HepG2 (cell line): ENCODE results near the gene QRICH2. TPM values are rescaled to one million over a fixed set of nuclear protein-coding genes. Genes with fewer than 3 reads are reported as not detected.
A peak's percentile ranks its signal among the peaks of the same experiment; 100 is the strongest.
"Not testable (repeated sequence)": the region's sequence is repeated elsewhere in the genome, so short reads cannot be mapped to it uniquely, and the experiment has no call there.

Source experiments
- ATAC-seq: fragments of 200-7000 bp; cut with Tn5 transposase; 3 replicates; pipeline ENCODE4 v1.9.1; 2020; ENCODE audit warnings: mild to moderate bottlenecking, moderate library complexity
- BruUV-seq: library from RNA; stranded (reverse); fragments of 400-500 nt; replicated peaks from 2 replicates; lab custom pipeline; 2021; lab: Mats Ljungman, UMichigan
- CTCF ChIA-PET: fragments of 300-600 bp; formaldehyde crosslinking; extraction: SDS; loops from one replicate; lab custom pipeline; 2021; ENCODE audit warnings: low total read pairs, inconsistent platforms, low intra/inter-chr PET ratio; lab: Yijun Ruan, JAX
- POLR2A ChIA-PET: fragments of 350-600 bp; sonication (Branson Sonifier 250); formaldehyde crosslinking; loops from one replicate; lab custom pipeline; 2020; ENCODE audit warnings: antibody characterized with exemption, inconsistent platforms; lab: Yijun Ruan, JAX
- DNase-seq: peaks from one replicate; pipeline ENCODE4 v3.0.0-alpha.2; 2015; ENCODE audit warnings: low spot score
- FAIRE-seq: peaks from 3 replicates; lab custom pipeline; 2011; peaks lifted over from hg19 to GRCh38; lab: Jason Lieb, UNC
- H2AFZ ChIP-seq: one replicate; pipeline ENCODE4 v1.6.1; 2011; ENCODE audit warnings: low read length, inconsistent platforms
- H3K27ac ChIP-seq: fragments of 300-600 bp; 3 replicates; pipeline ENCODE4 v1.8.0; 2011; ENCODE audit warnings: mixed run types, mild to moderate bottlenecking, mixed read lengths, low read length, inconsistent platforms; ENCODE audit not compliant: insufficient read depth; ENCODE audit errors: extremely low read length
- H3K27me3 ChIP-seq, 2 experiments: fragments of 200-600 bp in 1 of 2; 2 replicates in 1 of 2; 3 replicates in 1 of 2; pipeline versions ENCODE4 v1.6.0 to v1.8.0; 2011; ENCODE audit warnings: low read length in 2 of 2, mild to moderate bottlenecking in 2 of 2, moderate library complexity in 2 of 2, inconsistent platforms in 1 of 2; ENCODE audit not compliant: insufficient read depth in 2 of 2, control insufficient read depth in 1 of 2
- H3K36me3 ChIP-seq, 2 experiments: fragments of 200-600 bp in 1 of 2; replicated peaks in 1 of 2; 2 replicates in 1 of 2; 3 replicates in 1 of 2; pipeline versions ENCODE4 v1.5.1 to v1.8.0; 2011; ENCODE audit warnings: low read length in 2 of 2, inconsistent platforms in 1 of 2; ENCODE audit not compliant: insufficient read depth in 2 of 2, control insufficient read depth in 1 of 2
- H3K4me1 ChIP-seq: 2 replicates; pipeline ENCODE4 v1.5.1; 2012; ENCODE audit warnings: low read length, inconsistent platforms; ENCODE audit not compliant: insufficient read depth
- H3K4me2 ChIP-seq: 2 replicates; pipeline ENCODE4 v1.6.0; 2011; ENCODE audit warnings: low read depth, low read length, inconsistent platforms
- H3K4me3 ChIP-seq, 3 experiments: fragments of 200-600 bp in 1 of 3; sonication (generic), shearing (Covaris generic) in 1 of 3; replicated peaks in 1 of 3; 2 replicates each; pipeline ENCODE4 v1.5.1; 2011 to 2016; ENCODE audit warnings: low read length in 3 of 3, inconsistent platforms in 2 of 3, low read depth in 2 of 3, mild to moderate bottlenecking in 2 of 3, control low read depth in 1 of 3, mixed read lengths in 1 of 3; ENCODE audit not compliant: insufficient read depth in 1 of 3
- H3K79me2 ChIP-seq: one replicate; pipeline ENCODE4 v1.6.1; 2011; ENCODE audit warnings: low read length, inconsistent platforms; ENCODE audit not compliant: insufficient read depth
- H3K9ac ChIP-seq: 2 replicates; pipeline ENCODE4 v1.6.0; 2011; ENCODE audit warnings: mild to moderate bottlenecking, low read depth, low read length, inconsistent platforms; ENCODE audit not compliant: insufficient read depth
- H3K9me3 ChIP-seq: 2 replicates; pipeline ENCODE4 v1.5.1; 2012; ENCODE audit warnings: mild to moderate bottlenecking, low read length
- H4K20me1 ChIP-seq: 2 replicates; pipeline ENCODE4 v1.6.0; 2011; ENCODE audit warnings: inconsistent platforms, mild to moderate bottlenecking, low read length, moderate library complexity; ENCODE audit not compliant: insufficient read depth
- NFYB ChIP-seq: sonication (generic); formaldehyde crosslinking; IDR thresholded peaks from 2 replicates; pipeline ENCODE4 v1.4.0; 2020; ENCODE audit warnings: missing genetic modification reagents
- NFYC ChIP-seq: IDR thresholded peaks from 2 replicates; pipeline ENCODE4 v1.6.1; 2016; ENCODE audit warnings: missing genetic modification reagents, missing compliant biosample characterization
- POLR2A ChIP-seq, 2 experiments: IDR thresholded peaks; 2 replicates each; pipeline ENCODE4 v1.6.1; 2011; ENCODE audit warnings: low read depth in 2 of 2, low read length in 2 of 2, mild to moderate bottlenecking in 1 of 2, moderate library complexity in 1 of 2; ENCODE audit not compliant: insufficient read depth in 1 of 2
- POLR2AphosphoS5 ChIP-seq: IDR thresholded peaks from 2 replicates; pipeline ENCODE4 v1.6.1; 2012; ENCODE audit warnings: low read depth, low read length
- ZC3H4 ChIP-seq: sonication (generic); formaldehyde crosslinking; IDR thresholded peaks from 2 replicates; pipeline ENCODE4 v1.4.0; 2020; ENCODE audit warnings: missing genetic modification reagents, borderline replicate concordance
- ZMYM4 ChIP-seq: sonication (generic); formaldehyde crosslinking; IDR thresholded peaks from 2 replicates; pipeline ENCODE4 v1.8.1; 2023; ENCODE audit warnings: mild to moderate bottlenecking, missing genetic modification reagents
- WGBS: methylation state at CpG from one replicate; pipeline ENCODE4 v1.1.6; 2017; ENCODE audit warnings: low lambda C conversion rate; 5-methylcytosine and 5-hydroxymethylcytosine counted together
- in situ Hi-C: cut with HindIII; loops from 2 replicates; pipeline ENCODE4 v1.10.0; 2017; ENCODE audit warnings: low pct_unique_long_range_greater_than_20kb; ENCODE audit not compliant: extremely low pct_ligation_motif_present
- intact Hi-C: fragments of 100-400 bp; cut with micrococcal nuclease; formaldehyde crosslinking; loops from one replicate; pipeline ENCODE4 v1.10.0; 2022; ENCODE audit not compliant: unreplicated experiment
- polyA plus RNA-seq, 8 experiments: library from polyadenylated mRNA; depleted of rRNA in 3 of 8; stranded (reverse) in 7 of 8; unstranded in 1 of 8; fragments of >200 nt; fragmentation: Illumina TruSeq in 4 of 8; extraction: Trizol in 4 of 8; gene quantifications; 2 replicates each; pipeline versions ENCODE4 v1.2.1 to v1.2.3, GENCODE V29; 2011 to 2016; ENCODE audit warnings: low read depth in 4 of 8, missing spikeins in 1 of 8, mixed read lengths in 1 of 8; ENCODE audit not compliant: insufficient read depth in 1 of 8
- total RNA-seq, 5 experiments: library from RNA; depleted of rRNA; stranded (reverse); fragments of >200 nt; fragmentation: Illumina TruSeq; extraction: Trizol; gene quantifications; 2 replicates each; pipeline ENCODE4 v1.2.3, GENCODE V29; 2016; ENCODE audit warnings: low read depth in 1 of 5
- TF ChIP-seq, protein P1 (sequence below): sonication (generic); formaldehyde crosslinking; IDR thresholded peaks from 2 replicates; pipeline ENCODE4 v1.4.0; 2020; ENCODE audit warnings: missing genetic modification reagents
- TF ChIP-seq, protein P2 (sequence below): IDR thresholded peaks from 2 replicates; pipeline ENCODE4 v1.6.1; 2016; ENCODE audit warnings: missing genetic modification reagents, missing compliant biosample characterization

QRICH2 gene
- total and polyA plus RNA-seq, 2 of the 13 experiments (the other 11 are each of a cell fraction or from before 2014, with no cell fraction given) = 3.7 to 5.7 TPM

DNA sequence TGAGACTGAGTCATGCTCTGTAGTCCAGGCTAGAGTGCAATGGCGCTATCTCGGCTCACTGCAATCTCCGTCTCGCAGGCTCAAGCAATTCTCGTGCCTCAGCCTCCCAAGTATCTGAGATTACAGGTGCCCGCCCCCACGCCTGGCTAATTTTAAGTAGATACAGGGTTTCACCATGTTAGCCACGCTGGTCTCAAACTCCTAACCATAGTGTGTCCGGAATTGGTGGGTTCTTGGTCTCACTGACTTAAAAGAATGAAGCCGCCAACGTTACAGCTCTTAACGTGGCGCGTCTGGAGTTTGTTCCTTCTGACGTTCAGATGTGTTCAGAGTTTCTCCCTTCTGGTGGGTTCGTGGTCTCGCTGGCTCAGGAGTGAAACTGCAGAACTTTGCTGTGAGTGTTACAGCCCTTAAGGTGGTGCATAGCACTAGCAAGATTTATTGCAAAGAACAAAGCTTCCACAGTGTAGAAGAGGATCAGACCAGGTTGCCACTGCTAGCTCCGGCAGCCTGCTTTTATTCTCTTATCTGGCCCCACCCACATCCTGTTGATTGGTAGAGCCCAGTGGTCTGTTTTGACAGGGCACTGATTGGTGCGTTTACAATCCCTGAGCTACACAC, 51.5 kb downstream of the QRICH2 start:
- H2AFZ ChIP-seq, in situ Hi-C loops, H3K79me2 ChIP-seq, H3K9ac ChIP-seq, H3K27me3 ChIP-seq, DNase-seq, H3K36me3 ChIP-seq, CTCF ChIA-PET, FAIRE-seq, H4K20me1 ChIP-seq, H3K9me3 ChIP-seq, intact Hi-C loops, ATAC-seq, H3K4me3 ChIP-seq, H3K4me2 ChIP-seq, H3K27ac ChIP-seq: not testable (repeated sequence)
- TF ChIP-seq ZMYM4 (CRISPR knock-in tag) (0 out of 2 replicates have a peak, but pooled peaks have one; percentile 50), POLR2A (IDR thresholded peaks at IDR 0.05; ENCODE audit: insufficient read depth in 1 of 2, low read depth in 2 of 2, low read length in 2 of 2) (peak in 1 of 2 experiments; percentile 72; a peak in 1 of 4 replicates), NFYB (CRISPR knock-in tag) (peak; percentile 77), ZC3H4 (CRISPR knock-in tag) (peak; percentile 58; the same call in 1 of the 2 replicates), POLR2AphosphoS5 (0 out of 2 replicates have a peak, but pooled peaks have one; percentile 37), NFYC (CRISPR knock-in tag) (peak; percentile 81)
- TF ChIP-seq, protein P1, sequence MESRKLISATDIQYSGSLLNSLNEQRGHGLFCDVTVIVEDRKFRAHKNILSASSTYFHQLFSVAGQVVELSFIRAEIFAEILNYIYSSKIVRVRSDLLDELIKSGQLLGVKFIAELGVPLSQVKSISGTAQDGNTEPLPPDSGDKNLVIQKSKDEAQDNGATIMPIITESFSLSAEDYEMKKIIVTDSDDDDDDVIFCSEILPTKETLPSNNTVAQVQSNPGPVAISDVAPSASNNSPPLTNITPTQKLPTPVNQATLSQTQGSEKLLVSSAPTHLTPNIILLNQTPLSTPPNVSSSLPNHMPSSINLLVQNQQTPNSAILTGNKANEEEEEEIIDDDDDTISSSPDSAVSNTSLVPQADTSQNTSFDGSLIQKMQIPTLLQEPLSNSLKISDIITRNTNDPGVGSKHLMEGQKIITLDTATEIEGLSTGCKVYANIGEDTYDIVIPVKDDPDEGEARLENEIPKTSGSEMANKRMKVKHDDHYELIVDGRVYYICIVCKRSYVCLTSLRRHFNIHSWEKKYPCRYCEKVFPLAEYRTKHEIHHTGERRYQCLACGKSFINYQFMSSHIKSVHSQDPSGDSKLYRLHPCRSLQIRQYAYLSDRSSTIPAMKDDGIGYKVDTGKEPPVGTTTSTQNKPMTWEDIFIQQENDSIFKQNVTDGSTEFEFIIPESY (CRISPR knock-in tag) = 0 out of 2 replicates have a peak, but pooled peaks have one; percentile 37
- TF ChIP-seq, protein P2, sequence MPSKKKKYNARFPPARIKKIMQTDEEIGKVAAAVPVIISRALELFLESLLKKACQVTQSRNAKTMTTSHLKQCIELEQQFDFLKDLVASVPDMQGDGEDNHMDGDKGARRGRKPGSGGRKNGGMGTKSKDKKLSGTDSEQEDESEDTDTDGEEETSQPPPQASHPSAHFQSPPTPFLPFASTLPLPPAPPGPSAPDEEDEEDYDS = peak; percentile 65; the same call in 1 of the 2 replicates
- 86% methylated on average over 19 of the region's 19 CpGs for WGBS
- POLR2A ChIA-PET = interaction anchor here (0.8 to 1.4 kb wide), 4 partner anchors 8 to 19 kb away, joined by 3 to 8 read pairs (median 3); partner anchors contain the start of gene UBALD2
- H3K4me1 ChIP-seq = peaks cover 76% of the 10 kb centered on the region
- TSS peak; percentile 33 for BruUV-seq
